Lower leg skin (tissue), 4 donors: ENCODE measurements around the gene CHPT1. TPM values are rescaled to one million over a fixed set of nuclear protein-coding genes. Genes with fewer than 3 reads are reported as not detected.

Experiments
- DNase-seq, 2 donors: peaks; one replicate each; pipeline ENCODE4 v3.0.0-alpha.2; 2019; ENCODE audit warnings: low spot score in 2 of 2
- H3K4me3 ChIP-seq: fragments of 200-600 bp; sonication (generic); 2 replicates; pipeline ENCODE4 v1.5.1; 2017; ENCODE audit warnings: mild to moderate bottlenecking, low read depth; ENCODE audit not compliant: poor library complexity, severe bottlenecking
- CTCF ChIP-seq, 3 donors: fragments of 450-650 bp; IDR thresholded peaks; one replicate each; pipeline ENCODE4 v1.5.1; 2016; ENCODE audit warnings: antibody characterized with exemption in 3 of 3, mild to moderate bottlenecking in 3 of 3, moderate library complexity in 2 of 3
- POLR2A ChIP-seq, 2 donors: fragments of 450-650 bp; IDR thresholded peaks; one replicate each; pipeline ENCODE4 v1.6.1; 2016 to 2017; ENCODE audit warnings: antibody characterized with exemption in 2 of 2, mild to moderate bottlenecking in 1 of 2, moderate library complexity in 1 of 2
- WGBS, 2 donors: methylation state at CpG; one replicate each; pipeline ENCODE4 v1.1.5; 2018; 5-methylcytosine and 5-hydroxymethylcytosine counted together
- intact Hi-C: fragments of 100-400 bp; cut with DNase I; formaldehyde crosslinking; loops from one replicate; pipeline ENCODE4 v1.15.0; 2023; ENCODE audit warnings: low total_unique reads
- total RNA-seq, 4 donors: library from RNA; depleted of rRNA; stranded (reverse); fragments of >200 nt; gene quantifications; one replicate each; pipeline ENCODE4 v1.1.0, GENCODE V29; 2016

Gene CHPT1
- total RNA-seq, 4 donors from 2014 or later = 56.8 to 121 (median 75.1) TPM

- no peak overlapping the region for H3K4me3 ChIP-seq
- WGBS, 2 donors = 63 to 65% methylated on average over 4 of the region's 4 CpGs
- intact Hi-C loops = no loop called here
- DNase-seq = no peak
- TF ChIP-seq POLR2A (IDR thresholded peaks at IDR 0.05) (no peak), CTCF (IDR thresholded peaks at IDR 0.05) (no peak)
Observed at GRCh38 chr12:101777978-101778377, 80.5 kb downstream of the CHPT1 start.

Other genes with a start within 250 kb of the CHPT1 start
- gene SPIC, start 222.3 kb upstream of the CHPT1 start, total RNA-seq = under 1 TPM in 1 of 4 donors, not detected in 3; 0.22 TPM
- 1 to 10 TPM; 2.0 to 6.8 (median 5.4) TPM for gene MYBPC1, start 102.7 kb upstream of the CHPT1 start, total RNA-seq
- under 1 TPM in 1 of 4 donors, not detected in 3; 0.58 TPM for gene SYCP3, start 41.8 kb downstream of the CHPT1 start, total RNA-seq
- gene GNPTAB, start 133.3 kb downstream of the CHPT1 start, total RNA-seq = 10 to 100 TPM; 24.3 to 45.9 (median 32.6) TPM
- gene DRAM1, start 179.9 kb downstream of the CHPT1 start, total RNA-seq = 1 to 10 TPM; 4.5 to 8.1 (median 5.9) TPM